ENCODE data around the gene GABRR1. TPM values are rescaled to one million over a fixed set of nuclear protein-coding genes. Genes with fewer than 3 reads are reported as not detected.
A peak's percentile ranks its signal among the peaks of the same experiment; 100 is the strongest.

The GABRR1 gene
- total and polyA plus RNA-seq, 2 experiments from 2014 or later: 0.14 to 0.37 TPM

DNA sequence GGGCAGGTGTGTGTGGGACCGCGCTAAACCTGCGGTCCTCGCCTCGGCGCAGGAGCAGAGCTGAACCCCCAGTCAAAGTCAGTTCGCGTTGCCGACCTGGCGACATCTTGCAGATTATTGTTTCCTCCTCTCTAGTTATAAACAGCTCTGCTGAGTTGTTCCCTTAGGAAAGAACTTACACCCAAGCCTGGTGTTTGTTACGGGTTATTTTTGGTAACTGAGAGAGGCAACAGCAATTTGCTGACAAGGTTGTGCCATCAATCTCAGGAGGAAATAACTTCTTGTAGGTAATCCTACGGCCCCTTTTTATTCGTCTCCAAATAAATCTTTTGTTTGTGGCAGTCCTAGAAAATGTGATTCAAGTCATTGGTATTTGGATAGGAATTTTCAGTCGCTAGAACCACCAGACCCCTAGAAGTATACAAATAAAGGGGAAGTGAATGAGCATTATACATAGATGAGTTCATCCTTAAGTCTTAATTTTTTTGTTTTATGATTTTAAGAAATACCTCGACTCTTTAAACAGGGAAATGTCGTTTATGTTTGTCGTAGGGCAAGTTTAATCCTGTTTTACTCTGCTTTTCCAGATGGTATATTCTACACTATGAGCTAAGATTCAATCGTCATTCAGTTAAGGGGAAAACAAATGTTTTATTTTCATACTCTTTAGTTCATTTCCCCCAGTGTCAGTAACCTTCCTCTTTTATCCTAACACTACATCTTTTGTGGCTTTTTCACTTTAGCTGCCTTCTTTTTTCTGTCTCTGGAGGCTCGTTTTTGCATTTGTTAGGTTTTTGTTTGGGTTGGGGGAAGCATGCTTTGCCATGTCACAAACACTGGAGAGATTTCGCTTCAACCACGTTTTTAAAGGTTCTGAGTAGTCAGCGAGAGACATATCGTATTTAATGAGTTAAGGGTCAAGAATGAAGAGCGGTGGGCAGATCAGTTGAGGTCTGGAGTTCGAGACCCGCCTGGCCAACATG is 70.1 kb downstream of the GABRR1 start:
- H3K27ac ChIP-seq (ENCODE audit: low read depth): no peak overlapping the region
- Mint-ChIP-seq H3K9me3 (no peaks in the 10 kb centered on the region), H3K27ac (no peak overlapping the region)

DNA sequence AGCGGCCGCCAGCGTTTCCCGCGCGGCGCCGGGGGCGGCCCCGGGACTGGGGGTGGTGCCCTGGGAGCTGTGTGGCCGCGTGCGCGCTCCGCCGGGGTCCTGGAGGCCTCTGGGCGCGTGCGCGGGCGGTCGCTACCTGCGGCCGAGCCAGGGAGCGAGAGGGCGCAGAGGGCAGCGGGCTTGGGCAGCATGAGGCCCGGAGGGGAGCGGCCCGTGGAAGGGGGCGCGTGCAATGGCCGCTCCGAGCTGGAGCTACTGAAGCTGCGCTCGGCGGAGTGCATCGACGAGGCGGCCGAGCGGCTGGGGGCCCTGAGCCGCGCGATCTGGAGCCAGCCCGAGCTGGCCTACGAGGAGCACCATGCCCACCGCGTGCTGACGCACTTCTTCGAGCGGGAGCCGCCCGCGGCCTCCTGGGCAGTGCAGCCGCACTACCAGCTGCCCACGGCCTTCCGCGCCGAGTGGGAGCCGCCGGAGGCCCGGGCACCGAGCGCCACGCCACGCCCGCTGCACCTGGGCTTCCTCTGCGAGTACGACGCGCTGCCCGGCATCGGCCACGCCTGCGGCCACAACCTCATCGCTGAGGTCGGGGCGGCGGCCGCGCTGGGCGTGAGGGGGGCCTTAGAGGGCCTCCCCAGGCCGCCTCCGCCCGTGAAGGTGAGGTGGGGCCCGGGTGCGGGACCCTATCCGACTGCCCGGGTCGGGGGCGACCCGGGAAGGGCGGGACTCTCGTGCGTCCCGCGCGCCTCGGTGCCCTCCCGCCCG is 71.0 kb downstream of the GABRR1 start, which contains the start of gene PM20D2:
Gene PM20D2, plus strand, starts transcription at position 100 of the 762 bp plus-strand sequence. Its CDS starts 90 bp downstream, at position 190.
- DNase-seq (ENCODE audit: low spot score): peak; percentile 72
- Histone ChIP-seq H3K4me1 (ENCODE audit: insufficient read depth) (peaks cover 8% of the 10 kb centered on the region; the same call in 1 of the 2 replicates), H3K79me2 (replicated peaks; ENCODE audit: insufficient read depth) (no peaks in the 10 kb centered on the region), H3K4me3 (peak within 1 kb of the TSS; percentile 47), H3K36me3 (ENCODE audit: insufficient read depth) (no peaks in the 10 kb centered on the region; the same call in 1 of the 2 replicates), H3K27ac (ENCODE audit: low read depth) (no peak within 1 kb of the TSS), H2AFZ (peak within 1 kb of the TSS; percentile 90), H3F3A (replicated peaks; ENCODE audit: low read depth) (no peaks in the 10 kb centered on the region), H3K27me3 (ENCODE audit: insufficient read depth) (peaks cover 73% of the 10 kb centered on the region), H4K20me1 (replicated peaks; ENCODE audit: insufficient read depth) (no peaks in the 10 kb centered on the region; the same call in 1 of the 2 replicates), H3K9me2 (ENCODE audit: insufficient read depth) (no peaks in the 10 kb centered on the region), H3K4me2 (peak within 1 kb of the TSS; percentile 76)
- peak; percentile 89 for ATAC-seq
- H3K27ac Mint-ChIP-seq: no peak within 1 kb of the TSS
- H3K27me3 Mint-ChIP-seq (ENCODE audit: insufficient read depth, low read depth, poor library complexity): peaks cover 15% of the 10 kb centered on the region
- H3K4me3 Mint-ChIP-seq: peak within 1 kb of the TSS; percentile 74
- H3K9me3 Mint-ChIP-seq: no peaks in the 10 kb centered on the region
- TF ChIP-seq POLR2AphosphoS5 (IDR thresholded peaks at IDR 0.05; ENCODE audit: low read depth) (peak; percentile 47; the same call in 1 of the 2 replicates), NANOG (IDR thresholded peaks at IDR 0.05; ENCODE audit: borderline replicate concordance) (no peak), CREB1 (CRISPR knock-in tag; IDR thresholded peaks at IDR 0.05; ENCODE audit: low read depth) (0 out of 2 replicates have a peak, but pooled peaks have one; percentile 30)
- peaks cover 9% of the 10 kb centered on the region for H3K4me1 Mint-ChIP-seq
- no peaks in the 10 kb centered on the region; the same call in 1 of the 3 replicates for H3K36me3 Mint-ChIP-seq (ENCODE audit: low read depth)

More for the DNA sequence above, 70.1 kb downstream of the GABRR1 start:
- peak overlapping the region; percentile 76 for H3K4me2 ChIP-seq
- H3K27me3 ChIP-seq (ENCODE audit: insufficient read depth): peaks cover 65% of the 10 kb centered on the region
- no peaks in the 10 kb centered on the region; the same call in 1 of the 2 replicates for H3K36me3 ChIP-seq (ENCODE audit: insufficient read depth)
- peaks cover 8% of the 10 kb centered on the region; the same call in 1 of the 2 replicates for H3K4me1 ChIP-seq (ENCODE audit: insufficient read depth)
- no peaks in the 10 kb centered on the region; the same call in 1 of the 2 replicates for H4K20me1 ChIP-seq (replicated peaks; ENCODE audit: insufficient read depth)
- TF ChIP-seq EZH2 (IDR thresholded peaks at IDR 0.05; ENCODE audit: low read depth, unreplicated experiment) (peak; percentile 70), JUNB (IDR thresholded peaks at IDR 0.05; ENCODE audit: unreplicated experiment) (no peak), ZNF114 (CRISPR knock-in tag; IDR thresholded peaks at IDR 0.05) (no peak), ZNF331 (CRISPR knock-in tag; IDR thresholded peaks at IDR 0.05; ENCODE audit: low read depth) (no peak)
- peak; percentile 70 for DNase-seq (ENCODE audit: low spot score)
- ATAC-seq: peak; percentile 88
- peaks cover 9% of the 10 kb centered on the region for H3K4me1 Mint-ChIP-seq
- H3K9me2 ChIP-seq (ENCODE audit: insufficient read depth): no peaks in the 10 kb centered on the region
- peak overlapping the region; percentile 47 for H3K4me3 ChIP-seq
- peak overlapping the region; percentile 74 for H3K4me3 Mint-ChIP-seq
- H2AFZ ChIP-seq: peak overlapping the region; percentile 8; the same call in 1 of the 2 replicates
- no peaks in the 10 kb centered on the region; the same call in 1 of the 3 replicates for H3K36me3 Mint-ChIP-seq (ENCODE audit: low read depth)
- peaks cover 15% of the 10 kb centered on the region for H3K27me3 Mint-ChIP-seq (ENCODE audit: insufficient read depth, low read depth, poor library complexity)
- H3F3A ChIP-seq (replicated peaks; ENCODE audit: low read depth): no peaks in the 10 kb centered on the region
- no peaks in the 10 kb centered on the region for H3K79me2 ChIP-seq (replicated peaks; ENCODE audit: insufficient read depth)
